Epithelial cell of proximal tubule (primary cell): ENCODE data around the gene GGT7. TPM values are rescaled to one million over a fixed set of nuclear protein-coding genes. Genes with fewer than 3 reads are reported as not detected.
A peak's percentile ranks its signal among the peaks of the same experiment; 100 is the strongest.

Source experiments
- DNase-seq: peaks from one replicate; pipeline ENCODE4 v3.0.0-alpha.2; 2011; ENCODE audit warnings: low read depth
- H3K4me3 ChIP-seq: 2 replicates; pipeline ENCODE4 v1.5.1; 2011; ENCODE audit warnings: low read depth, mild to moderate bottlenecking, low read length
- total RNA-seq: library from RNA; depleted of rRNA; stranded (reverse); fragments of >200 nt; gene quantifications from 2 replicates; pipeline ENCODE4 v1.2.3, GENCODE V29; 2015
- TF ChIP-seq, protein P1 (sequence below): conservative IDR thresholded peaks from 2 replicates; pipeline ENCODE4 v1.5.1; 2012; ENCODE audit warnings: low read depth, mild to moderate bottlenecking, low read length

The GGT7 gene
- total RNA-seq, 1 donor from 2014 or later: 9.2 TPM

DNA sequence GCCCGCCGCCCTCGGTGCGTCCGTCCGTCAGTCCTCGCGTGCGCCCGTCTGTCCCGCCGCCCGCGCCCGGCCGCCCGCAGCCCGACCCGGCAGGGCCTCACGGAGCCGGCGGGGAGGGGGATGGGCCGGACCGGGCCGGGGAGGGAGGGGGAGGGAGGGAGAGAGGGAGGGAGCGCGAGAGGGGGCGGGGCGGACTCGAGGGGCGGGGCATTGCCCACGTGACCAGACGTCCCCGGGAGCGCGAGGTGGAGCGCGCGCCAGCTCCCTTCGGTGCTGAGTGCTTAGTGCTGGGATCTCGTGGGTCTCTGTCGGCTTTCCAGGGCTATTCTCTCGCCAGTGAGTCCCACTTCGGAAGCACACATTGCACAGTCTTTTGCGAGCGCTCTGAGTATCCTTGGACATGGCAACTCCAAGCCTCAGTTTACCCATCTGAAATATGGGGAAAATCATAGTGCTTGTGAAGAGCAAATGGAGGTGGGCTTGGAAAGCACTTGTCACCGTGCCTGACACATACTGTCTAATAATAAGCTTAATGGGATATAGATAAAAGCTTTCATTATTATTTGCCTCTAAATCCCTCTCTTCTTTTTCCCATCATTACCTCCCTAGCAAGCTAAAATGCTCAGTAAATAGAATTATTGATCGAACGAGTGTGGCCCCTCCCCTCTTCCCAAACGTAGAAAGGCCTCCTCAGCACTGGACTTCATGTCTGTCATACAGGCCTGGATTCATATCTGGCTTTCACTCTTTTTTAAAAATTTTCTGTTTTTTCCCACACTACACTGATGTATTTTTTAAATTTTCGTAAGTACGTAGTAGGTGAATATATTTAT, 46.9 kb downstream of the GGT7 start, which contains the start of gene NCOA6:
Gene NCOA6, minus strand, starts transcription at position 122 of the 833 bp plus-strand sequence. CDS start 43,296 bp downstream, outside the sequence.
- TF ChIP-seq, protein P1, sequence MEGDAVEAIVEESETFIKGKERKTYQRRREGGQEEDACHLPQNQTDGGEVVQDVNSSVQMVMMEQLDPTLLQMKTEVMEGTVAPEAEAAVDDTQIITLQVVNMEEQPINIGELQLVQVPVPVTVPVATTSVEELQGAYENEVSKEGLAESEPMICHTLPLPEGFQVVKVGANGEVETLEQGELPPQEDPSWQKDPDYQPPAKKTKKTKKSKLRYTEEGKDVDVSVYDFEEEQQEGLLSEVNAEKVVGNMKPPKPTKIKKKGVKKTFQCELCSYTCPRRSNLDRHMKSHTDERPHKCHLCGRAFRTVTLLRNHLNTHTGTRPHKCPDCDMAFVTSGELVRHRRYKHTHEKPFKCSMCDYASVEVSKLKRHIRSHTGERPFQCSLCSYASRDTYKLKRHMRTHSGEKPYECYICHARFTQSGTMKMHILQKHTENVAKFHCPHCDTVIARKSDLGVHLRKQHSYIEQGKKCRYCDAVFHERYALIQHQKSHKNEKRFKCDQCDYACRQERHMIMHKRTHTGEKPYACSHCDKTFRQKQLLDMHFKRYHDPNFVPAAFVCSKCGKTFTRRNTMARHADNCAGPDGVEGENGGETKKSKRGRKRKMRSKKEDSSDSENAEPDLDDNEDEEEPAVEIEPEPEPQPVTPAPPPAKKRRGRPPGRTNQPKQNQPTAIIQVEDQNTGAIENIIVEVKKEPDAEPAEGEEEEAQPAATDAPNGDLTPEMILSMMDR: no peak
- DNase-seq: no peak
- H3K4me3 ChIP-seq: peak within 1 kb of the TSS; percentile 69

DNA sequence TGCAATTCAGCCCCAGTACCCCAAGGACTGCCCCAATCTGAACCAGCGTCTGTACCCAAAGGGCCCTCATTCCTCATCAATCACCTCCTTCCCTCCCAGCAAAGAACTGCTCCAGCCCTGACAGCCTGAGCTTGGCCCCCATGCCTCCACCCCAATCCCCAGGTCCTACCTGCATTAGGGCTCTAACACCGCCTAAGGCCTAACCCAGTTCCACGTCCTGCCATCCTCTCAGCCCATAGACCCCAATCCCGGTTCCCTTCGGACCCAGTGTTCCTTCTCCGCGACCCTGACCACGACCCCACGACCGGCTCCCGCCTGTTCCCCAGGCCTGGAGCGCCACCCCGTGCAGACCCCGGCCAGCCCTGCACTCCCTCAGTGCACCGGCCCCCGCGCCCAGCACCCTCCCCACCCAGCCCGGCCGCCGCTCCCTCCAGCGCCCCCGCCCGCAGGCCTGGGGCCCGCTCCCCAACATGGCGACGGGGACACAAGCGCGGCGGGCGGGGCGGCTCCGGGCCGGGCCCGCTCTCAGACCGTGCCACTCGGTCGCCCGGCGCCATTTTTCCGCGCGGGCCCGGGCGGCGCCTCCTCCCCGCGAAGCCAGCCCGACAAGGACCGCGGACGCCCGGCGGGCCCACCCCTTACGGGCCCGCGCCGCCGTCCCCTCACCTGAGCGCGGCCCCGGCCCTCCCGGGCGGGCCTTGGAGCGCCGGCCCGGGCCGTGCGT, 47.7 kb downstream of the GGT7 start:
- TF ChIP-seq, protein P1: peak; percentile 6
- peak overlapping the region; percentile 69 for H3K4me3 ChIP-seq
- DNase-seq: no peak

DNA sequence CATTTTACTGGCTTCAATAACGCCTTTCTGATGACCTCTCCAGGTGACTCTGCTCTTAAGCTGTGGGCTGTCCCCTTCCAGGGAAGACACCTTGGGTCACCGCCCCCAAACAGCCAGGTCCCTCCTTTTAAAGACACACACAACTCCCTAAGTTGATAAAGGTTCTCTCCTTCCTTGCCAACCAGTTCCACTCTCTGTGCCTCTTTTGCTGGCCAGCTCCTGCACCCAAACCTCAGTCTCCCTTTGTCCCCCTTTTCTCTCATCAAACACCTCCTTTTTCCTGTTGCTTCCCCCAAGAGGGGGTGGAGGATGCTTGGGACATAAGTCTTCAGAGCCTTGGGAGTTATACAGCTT, 48.2 kb downstream of the GGT7 start:
- TF ChIP-seq, protein P1: no peak
- peak; percentile 32 for DNase-seq
- H3K4me3 ChIP-seq: peak overlapping the region; percentile 69

DNA sequence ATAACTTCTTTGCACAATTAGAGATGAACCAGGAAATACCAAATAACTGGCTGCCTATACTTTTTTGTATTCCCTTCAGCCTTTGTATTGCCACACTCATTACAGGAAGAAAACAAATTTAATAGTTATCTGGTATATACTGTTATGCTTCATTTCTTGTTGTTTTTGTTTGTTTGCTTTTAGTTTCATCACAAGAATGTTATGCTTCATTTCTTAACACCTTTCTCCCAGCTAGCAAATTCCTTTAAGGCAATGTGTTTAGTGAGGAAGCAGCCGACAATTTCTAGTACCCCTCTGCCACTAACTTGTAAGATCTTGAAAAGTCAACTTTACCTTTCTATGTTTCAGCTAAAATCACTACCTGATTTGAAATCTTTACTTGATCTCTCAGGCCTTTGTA, 48.6 kb downstream of the GGT7 start:
- peak overlapping the region; percentile 69 for H3K4me3 ChIP-seq
- TF ChIP-seq, protein P1: no peak

DNA sequence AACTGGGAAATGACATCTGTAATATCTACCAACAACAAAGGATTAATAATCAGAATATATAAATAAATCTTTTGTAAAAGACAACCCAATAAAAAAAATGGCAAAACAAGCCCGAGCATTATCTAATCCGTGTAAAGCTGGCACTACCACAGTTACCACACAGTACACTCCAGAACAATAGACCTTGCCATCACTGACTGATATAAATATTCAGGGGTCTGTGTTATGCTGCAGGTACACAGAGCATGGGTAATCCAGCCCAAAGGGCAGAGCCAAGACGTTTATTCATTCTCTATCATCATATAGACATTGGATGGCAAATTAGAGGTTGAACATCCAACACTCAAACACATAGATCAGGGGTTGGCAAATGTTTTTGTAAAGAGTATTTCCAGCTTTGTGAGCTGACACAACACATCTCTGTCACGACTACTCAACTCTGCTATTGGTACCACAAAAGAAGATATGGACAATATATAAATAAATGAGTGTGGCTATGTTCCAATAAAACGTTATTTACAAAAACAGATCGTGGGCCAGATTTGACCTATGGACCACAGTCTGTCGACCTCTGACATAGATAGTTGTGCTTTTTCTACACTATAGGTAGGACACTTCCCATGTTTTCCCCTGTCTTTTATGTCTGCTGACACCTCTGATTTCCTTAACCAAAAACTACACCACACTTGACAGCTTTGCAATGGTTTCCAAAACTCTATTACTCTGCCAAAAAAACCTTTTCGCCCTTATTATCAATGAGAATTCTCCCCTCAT, 51.7 kb downstream of the GGT7 start:
- no peak overlapping the region for H3K4me3 ChIP-seq
- TF ChIP-seq, protein P1: no peak
- DNase-seq: no peak

More for the DNA sequence above, 48.6 kb downstream of the GGT7 start:
- DNase-seq: peak; percentile 43

DNA sequence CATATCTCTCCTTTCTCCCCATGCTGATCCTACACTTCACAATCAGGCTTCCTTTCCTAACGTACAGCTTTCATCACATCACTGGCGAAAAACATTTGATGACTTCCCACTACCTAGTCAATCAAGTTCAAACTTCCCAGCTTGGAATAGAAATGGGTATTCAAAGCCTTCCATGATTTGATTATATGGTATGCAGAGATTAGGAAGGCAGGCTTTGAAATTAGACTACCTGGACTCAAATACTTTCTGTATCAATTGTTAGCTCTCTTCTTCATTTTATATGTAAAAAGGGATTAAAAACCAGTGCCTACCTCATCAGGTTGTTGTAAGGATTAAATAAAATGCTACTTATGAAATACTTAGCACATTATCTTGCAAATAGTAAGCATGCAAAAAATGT, 54.9 kb downstream of the GGT7 start:
- H3K4me3 ChIP-seq: no peak overlapping the region
- TF ChIP-seq, protein P1: no peak

More for the DNA sequence above, 54.9 kb downstream of the GGT7 start:
- no peak for DNase-seq
